GM03348 (cell line): ENCODE data around the gene EXOC6B.

Experiments used
- DNase-seq: peaks from one replicate; pipeline ENCODE4 v3.0.0; 2012; ENCODE audit warnings: low spot score

EXOC6B gene

DNA sequence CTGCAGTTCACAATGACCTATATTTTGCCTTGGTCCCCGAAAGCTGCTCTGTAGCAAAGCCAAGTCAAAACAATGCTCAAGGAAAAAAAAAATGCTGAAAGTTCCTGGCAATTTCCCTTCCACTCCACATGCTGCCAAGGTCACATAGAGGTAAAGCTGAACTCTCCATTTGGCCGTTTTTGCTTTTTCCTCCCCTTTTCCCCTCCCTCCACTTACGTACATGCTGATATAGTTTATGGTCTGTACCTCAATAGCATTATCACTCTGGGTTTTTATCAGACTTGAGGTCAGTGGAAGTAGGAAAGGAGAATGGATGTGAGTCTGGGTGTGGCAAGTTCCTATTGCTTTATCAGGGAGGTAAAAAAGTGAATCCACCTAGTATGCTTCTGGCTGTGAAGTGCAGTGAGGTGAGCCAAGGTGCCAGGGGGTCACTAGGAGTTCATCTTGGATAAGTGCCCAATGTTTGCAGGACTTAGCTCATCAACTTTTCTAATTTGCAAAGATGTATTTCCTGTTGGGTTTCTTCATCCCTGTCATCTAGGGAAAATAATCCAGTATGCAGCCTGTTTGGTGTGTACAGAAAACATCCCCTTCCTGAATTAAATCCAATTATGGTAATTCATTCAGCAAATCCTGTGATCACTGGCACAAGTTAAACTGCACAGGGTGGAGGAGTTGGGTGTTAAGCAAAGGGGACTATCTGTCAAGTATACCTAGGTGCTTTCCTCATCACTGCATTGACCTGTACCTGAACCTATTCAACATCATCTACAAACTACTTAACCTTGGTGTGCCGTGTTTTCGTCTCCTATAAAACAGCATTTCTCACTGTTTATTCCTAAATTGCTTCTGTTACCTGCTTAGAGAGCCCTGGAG is 553.8 kb downstream of the EXOC6B start:
- DNase-seq: no peak

DNA sequence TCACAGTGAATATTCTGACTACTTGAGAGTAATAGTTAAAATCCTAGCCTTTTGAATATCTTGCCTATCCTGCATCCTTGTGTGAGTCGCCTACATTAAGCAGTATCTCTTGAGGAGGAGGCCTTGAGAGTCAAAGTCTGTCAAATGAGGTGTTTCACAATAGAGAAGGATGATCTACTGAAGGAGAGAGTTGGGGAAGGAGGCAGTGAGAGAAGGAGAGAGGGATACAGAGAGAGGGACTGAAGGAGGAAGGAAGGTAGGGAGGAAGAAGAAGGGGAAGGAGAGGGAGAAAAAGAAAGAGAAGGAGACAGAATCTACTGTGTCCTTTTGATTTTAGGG is 554.6 kb downstream of the EXOC6B start:
- no peak for DNase-seq

DNA sequence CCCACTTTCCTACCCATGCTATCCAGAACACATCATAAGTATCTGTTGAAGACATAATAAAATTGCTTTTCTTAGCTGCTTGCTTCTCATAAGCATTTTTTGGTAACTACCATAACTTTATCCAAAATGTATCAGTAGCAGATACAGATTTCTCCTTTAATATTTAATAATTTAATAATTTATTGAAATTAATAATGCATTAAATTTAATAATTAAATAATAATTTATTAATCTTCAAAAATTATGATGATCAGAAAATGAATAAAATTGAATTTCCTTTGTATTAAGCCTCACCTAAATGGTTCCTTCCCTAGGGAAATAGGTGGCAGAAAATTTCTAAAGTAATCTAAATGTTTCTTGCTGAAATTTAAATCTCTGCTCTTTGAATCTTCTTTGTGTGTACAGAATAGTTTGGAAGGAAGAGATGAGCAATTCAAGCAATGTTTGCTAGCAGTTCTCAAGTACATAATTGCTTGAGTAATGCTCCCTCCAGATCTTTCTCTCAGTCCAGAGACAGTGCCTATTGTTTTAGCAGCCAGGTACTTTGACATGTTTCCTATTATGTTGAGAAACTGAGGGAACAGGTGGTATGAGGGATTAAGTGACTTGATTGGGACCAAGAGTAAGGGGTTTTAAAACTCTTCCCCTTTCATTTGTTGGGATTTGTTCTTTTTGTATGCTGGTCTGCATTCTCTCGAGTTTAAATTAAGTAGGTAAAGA is 555.1 kb downstream of the EXOC6B start:
- DNase-seq: no peak

DNA sequence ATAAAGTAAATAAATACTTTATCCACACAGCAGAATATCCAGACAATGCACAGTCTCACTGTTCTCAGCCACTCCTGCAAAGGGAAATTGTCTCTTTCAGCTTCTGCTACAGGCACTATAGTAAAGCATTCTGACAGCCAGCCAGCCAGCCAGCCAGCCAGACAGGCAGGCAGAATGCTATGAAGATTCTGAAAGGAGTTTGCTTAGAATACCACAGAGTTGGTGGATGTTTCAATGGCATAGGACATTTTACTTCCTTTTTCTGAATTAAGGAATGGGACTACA is 562.1 kb downstream of the EXOC6B start:
- DNase-seq: peak; percentile 16

DNA sequence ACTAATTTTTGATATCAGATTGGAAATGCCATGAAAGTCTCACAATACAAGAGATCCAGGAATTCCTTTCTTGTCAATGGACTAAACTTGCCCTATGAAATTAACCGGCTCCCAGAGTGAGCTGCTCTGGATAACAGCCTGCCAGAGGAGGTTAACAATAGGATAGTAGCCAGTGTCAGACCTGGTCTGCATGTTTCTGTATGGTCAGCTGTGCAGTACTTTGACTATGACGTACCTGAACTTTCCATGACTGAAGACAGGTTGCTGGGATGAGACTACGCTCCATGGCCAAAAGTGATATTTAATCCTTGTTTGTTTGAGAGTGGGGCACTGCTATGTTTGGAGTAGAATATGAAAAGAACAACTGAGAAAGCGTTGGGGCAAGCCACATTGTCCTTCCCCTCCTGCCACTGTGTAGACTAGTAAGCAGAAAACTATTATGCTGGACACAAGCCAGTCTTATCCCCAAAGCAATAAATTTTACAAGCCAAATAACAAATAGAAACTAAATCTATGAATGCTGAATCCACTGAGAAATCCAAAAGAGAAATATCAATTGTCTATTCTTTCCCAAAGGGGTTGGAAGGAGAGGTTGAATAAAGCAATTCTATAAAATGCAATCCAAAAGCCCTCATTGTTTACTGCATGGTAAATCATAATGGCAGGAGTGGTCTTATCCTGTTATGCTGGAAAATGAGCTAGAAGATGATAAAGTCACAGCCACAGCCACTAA is 562.6 kb downstream of the EXOC6B start:
- DNase-seq: peak; percentile 5

DNA sequence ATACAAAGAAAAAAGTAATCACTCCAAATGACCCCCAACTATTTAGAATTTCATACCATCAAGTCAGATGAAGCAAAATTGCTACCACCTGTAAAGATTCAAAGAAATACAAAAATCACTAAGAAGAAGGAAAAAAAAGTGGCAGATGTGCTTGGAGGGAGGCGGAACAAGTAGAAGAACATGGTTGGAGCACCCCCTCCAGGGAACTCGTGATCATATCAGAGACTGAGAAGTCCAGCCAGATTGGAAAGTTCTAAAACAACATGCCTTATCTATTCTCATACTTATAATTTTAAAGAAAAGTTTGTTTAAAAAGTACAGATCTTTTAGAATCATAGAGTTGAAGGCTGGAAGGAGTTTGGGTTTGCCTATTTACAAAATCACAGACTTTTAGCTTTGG is 564.8 kb downstream of the EXOC6B start:
- DNase-seq: no peak

DNA sequence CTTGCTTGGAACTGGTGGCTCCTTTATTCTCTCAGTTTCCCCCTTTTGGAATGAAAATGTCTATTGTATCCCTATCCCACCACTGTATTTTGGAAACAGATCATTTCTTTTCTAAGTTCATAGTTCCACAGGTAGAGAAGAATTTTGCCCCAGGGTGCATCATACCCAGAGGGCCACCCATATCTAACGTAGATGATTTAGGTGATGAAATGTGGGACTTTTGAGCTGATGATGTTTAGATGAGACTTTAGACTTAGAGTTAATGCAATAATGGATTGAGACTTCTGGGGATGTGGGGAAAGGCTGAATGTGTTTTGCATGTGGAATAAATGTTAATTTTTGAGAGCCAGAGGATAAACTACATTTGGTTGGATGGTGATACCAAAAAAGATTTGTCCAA is 570.3 kb downstream of the EXOC6B start:
- DNase-seq: no peak

DNA sequence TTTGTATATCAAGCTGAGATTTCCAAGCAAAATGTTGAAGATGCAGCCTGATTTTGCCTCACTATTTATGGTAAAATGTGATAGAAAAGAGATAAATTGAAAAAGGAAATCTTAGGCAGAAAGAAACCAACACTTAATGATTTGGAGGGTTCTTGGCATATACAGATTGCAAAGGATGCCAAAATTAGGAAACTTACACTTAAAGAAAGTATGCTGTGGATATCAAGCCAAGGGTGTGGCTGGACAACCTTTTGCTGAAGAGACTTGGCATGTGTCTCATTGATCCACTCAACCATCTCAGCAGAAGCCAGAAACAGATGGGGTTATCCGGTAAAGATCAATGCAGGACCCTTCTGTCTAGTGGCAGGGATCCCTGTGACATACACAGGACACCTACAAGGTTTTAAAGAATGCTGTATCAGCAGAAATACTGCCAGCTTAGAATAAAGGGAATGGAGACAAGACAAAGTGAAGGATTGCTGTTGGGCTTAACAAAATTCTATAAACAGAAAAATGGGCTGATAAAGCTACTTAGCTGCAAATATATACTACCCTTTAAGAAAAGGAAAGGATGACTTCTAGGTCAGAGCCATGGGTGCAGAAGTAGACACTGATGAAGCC is 570.9 kb downstream of the EXOC6B start:
- no peak for DNase-seq

DNA sequence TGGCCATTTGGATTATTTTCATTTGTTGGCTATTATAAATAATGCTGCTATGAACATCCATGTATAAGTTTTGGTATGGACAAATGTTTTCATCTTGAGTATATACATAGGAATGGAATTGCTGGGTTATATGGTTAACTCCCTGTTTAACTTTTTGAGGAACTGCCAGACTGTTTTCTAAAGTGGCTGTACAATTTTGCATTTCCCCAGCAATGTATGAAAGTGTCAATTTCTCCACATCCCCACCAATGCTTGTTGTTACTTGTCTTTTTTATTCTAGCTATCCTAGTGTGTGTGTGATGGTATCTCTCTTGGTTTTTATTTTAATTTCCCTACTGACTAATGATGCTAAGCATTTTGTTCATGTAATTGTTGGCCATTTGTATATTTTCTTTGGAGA is 587.5 kb downstream of the EXOC6B start:
- no peak for DNase-seq

DNA sequence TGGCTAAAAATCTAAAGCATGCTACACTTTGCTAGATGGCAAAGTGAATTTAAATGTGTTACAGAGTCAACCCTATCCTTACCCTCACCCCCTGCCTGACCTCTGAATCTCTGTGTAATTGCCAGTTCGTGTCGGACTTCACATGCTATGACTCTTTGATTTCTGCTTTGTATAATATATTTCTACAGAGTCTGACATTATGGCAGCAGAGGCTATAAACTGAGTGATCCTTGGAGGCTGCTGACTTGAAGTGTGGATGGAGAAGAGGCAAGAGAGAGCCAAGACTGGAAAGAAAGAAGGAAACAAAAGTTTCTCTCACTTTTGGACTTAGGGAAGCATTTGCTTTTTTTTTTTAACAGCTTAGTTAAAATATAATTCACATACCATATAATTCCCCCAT is 588.3 kb downstream of the EXOC6B start:
- no peak for DNase-seq

DNA sequence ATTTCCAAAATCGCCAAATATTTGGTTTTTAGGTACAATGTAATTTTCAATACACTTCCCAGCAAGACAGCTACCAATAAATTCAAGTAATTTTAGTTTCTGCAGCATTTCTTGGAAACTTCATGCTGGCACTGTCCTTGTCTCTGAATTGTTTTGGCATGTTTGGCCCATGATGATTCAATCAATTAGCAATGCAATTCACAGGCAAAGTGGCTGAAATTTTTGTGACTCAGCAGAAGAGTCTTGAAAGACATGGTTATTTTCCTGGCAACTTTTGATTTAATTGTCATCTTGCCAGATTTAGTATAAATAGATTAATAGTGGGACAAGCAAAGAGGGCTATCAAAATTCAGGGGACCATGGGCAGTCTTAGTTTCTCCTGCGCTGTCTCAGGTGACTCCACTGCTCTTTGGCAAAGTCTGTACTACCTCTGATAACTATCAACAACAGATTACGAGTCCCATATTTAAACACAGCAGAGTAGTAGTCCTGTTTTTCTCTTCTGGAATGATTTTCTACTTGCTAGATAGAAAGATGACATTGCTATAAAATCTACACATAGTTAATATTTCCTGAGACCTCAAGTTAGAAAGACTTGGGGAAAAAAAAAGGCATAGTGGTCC is 589.3 kb downstream of the EXOC6B start:
- DNase-seq: peak; percentile 76

DNA sequence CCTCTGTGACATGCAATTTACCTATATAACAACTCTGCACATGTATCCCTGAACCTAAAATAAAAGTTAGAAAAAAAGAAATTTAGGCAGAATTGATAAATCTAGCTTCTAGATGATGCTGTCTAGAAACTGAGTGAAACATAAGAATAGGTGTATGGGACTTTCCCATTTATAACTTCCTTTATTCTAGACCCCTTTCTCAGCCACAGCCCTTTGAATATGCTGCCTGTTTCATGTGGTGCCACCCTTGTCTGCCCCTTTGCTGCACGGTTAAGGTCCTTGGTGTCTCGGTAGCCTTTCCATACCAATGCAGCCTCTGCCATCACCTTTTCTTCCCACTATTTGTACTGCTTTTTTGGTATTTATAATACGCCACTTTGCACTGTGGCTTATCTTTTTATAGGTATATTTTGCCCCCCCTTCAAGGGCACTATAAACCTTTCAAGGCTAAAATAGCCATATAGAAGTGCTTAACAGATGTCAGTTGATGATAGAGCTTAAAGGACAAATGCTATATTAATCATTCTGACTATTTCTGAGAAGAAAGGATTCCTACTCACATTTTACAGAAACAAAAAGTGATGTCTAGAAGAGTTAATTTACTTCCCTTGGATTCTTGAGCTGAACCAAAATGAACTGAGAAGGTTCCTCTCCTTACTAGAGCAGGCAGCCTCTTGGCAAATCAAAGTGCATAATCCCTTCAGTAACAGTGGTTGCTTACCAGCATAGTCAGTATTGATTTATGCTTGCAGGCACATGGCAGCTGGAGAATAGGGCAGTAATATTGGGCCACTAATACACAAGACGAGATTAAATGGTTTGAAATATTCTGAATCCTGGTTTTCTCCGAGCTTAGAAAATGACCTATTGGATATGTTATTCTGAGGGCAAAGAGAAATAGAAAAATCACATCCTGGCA is 590.1 kb downstream of the EXOC6B start:
- peak; percentile 13 for DNase-seq

DNA sequence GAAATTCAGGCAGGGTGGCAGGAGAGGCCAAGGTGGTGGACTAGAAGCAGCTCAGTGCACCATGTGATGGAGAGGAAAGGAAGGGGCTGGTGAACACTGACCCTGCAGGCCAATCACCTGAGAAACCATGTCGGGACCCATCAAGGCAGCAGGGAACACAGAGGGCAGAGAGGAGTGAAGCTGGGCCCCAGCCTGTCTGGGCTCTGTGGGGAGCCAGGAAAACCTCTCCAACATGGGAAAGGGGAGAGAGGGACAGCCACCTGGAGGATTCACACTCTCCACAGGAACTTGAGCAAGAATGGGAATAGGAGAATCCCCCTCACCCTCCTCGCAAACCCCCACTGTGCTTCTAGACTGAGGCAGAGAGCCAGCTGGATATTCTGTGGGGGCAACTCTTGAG is 592.6 kb downstream of the EXOC6B start:
- DNase-seq: no peak

DNA sequence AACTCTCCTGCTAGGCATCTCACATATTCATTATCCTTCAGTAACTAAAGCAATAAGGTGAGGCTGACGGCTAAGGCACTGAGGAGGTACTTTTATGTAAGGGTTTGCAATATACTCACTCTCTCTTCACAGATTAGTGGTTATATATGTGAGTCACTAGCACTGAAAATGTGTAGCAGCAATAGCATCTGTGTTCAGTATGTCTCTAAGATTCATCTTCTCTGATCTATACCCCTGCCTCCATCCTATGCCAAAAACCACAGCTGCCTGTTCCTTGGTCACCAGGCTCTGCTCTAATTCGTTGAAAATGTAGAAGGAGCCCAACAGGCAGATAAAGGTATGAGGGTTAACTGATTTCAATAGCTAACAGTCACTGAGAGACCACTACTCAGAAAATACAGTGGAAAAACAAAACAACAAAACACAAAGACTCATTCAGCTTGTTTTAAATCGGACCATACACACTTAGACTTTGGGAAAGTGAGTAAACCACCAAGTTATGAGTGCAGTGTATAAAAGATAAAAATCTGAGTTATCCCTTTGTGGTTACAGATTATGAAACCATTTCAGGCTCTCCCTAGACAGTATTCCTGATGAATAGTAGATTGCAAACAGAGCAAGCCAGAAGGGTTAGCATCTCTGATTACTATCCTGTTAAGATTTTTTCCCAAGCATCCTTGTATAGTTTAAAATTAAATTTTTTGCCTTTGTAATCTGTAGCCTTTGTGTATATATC is 602.8 kb downstream of the EXOC6B start:
- DNase-seq: peak; percentile 65

DNA sequence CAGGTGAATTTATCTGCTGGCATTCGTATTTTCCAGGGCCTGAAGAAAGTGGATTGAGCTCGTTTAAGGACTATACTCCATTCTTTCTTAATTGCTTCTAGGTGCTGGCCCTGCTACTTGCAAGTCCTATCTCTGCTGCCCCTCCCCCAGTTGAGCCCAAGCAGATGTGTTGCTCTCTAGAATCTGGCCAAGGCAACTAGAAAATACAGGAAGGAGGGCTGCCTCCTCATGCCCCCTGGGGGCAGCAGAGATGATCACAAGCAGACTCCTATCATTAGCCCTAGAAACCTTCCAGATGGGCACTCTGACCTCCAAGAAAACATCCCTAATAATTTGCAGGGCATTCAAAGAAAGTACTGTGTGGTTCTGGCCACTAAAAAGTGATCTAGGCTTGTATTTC is 605.7 kb downstream of the EXOC6B start:
- DNase-seq: no peak

DNA sequence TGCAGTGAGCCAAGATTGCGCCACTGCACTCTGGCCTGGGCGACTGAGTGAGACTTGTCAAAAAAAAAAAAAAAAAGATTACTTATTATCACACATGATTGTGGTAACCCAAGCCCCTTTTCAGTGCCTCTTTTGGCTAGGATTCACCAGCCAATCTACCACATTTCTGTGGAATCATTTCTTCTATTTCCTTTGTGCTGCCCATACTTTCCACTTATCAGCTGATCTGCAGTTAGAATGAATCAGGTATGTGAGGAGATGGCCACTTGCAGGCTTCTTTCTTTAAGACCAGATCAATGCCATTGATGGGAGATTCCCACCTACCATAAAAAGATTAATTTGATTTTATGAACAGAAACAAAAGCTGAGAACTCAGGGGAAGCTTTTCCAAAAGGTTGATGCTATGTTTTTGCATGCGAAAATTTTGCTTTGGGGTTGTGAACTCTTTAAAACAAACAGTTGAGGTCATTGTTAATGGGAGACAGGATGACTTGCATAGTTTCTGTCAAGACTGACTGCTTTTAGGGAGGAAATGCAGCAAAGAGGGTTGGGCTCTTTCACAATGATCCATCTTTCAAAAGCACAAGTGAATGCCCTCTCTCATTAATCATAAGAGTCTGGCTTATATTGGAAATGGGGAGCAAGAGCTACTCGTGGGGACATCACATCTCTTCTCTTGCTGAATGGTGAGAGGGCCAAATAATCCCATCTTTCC is 611.2 kb downstream of the EXOC6B start:
- peak; percentile 43 for DNase-seq

DNA sequence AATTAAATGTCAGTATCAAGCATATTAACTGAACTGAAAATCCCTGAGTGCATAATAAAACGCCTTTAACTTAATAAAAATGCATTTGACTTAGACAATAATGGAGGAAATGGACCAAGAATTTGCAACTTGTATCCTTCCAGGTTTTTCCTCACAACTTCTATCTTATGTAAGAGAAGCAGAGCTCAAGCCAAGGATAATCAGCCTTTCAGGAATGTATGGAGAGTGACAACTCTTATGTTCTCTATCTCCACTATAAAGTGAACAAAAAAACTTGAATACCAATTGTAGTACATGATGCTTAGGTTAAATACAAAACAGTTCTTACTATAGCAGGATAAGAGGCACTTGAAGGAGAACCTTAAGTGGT is 613.4 kb downstream of the EXOC6B start:
- DNase-seq: no peak

DNA sequence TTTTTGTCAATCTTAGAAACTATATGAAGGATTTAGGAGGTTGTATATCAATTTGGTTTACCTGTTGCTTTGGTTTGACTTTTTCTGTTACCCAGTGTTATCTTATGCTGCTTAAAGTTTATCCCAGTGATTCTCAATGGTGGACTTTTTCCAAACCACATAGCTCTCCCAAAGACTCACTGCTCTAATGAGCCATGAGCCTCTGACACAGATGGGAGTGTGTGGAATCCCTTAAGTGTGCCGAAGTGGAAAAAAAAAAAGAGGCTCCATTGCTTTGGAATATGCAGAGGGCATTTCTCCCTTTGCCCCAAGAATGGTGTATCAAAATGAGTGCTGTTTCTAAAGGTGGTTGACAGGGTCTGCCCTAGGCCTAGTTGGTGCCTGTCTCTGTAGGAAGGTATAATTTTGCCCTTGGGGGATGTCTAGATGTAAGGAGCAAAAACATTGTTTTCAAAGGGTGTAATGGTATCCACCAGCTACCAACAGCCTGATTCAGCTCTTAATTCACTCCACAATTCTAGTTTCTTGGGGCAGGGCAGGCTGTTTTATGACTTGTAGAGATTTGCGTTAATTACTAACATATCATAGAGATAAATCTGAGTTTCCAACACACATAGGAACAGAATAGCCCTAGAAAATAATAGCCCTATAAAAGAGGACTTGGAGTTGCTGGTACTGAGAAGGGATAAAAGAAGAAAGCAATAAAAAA is 613.9 kb downstream of the EXOC6B start:
- peak; percentile 65 for DNase-seq

DNA sequence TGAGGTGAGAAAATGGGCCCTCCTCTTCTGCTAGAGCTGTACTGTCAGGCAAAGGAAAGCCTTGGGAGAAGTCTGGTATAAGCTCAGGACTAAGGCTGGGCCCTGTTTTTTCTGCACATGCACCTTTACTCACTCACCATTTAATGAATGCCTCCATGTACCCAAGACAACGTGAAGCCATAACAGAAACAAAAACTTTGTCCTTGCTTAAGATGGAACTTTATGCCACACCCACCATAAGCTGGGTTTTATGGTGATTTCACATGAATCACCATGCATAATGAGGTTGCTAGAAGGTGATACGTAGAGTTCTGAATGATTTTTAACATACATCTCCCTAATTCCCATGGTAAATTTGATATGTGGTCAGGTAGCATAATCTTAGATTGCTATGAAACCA is 614.5 kb downstream of the EXOC6B start:
- no peak for DNase-seq
